ENCODE data around the gene IFTAP. TPM values are rescaled to one million over a fixed set of nuclear protein-coding genes. Genes with fewer than 3 reads are reported as not detected.

IFTAP gene
- total RNA-seq, 1 experiment from 2014 or later, result 19.9 TPM

DNA sequence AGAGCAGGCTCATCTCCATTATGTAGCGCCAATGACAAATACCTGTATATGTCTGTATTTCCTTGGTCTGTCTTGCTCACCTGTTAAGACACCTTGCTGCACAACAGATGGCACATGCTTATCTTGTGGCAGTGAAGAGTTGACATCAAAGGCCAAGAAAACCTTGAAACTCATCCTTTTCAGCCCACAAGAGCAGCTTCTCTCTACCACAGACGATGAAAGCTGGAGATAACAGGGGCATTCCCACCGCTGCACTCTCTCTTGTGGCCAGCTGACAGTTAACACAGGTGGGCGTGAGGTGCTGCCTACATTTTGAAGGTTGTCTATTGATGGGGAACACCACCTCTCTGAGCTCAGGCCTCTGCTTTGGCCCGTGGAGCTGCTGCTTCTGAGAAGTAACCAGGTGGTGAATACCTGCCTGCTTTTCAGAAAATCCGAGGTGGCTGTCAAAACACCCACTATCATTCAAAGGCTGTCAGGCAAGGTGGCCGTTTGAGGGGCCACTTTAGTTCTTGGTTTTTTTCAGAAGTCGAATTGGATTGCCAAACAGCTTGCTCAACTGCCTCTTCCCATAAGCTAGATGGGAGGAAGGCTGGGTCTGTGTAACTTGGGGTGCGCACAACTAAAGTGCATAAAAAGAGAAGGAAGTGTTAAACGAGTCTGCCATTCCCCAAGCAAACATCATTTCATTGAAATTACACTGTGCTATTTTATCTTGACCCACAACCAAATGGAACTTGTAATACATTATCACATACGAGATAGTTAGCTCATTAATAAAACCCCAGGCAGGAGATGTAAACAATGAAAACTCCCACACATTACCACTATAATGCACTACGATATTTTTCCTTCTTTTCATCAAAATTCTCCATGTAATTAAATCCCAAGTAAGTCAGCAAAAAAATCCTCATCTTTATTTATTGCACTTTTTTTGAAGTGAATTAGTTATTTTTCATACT is 90.8 kb downstream of the IFTAP start:
- H2BK12ac ChIP-seq (ENCODE audit: insufficient read length, low read depth, low read length), result no peak overlapping the region
- no peak for DNase-seq
- no peak overlapping the region for H2BK120ac ChIP-seq (ENCODE audit: low read depth, low read length, poor library complexity, severe bottlenecking)
- no peak overlapping the region for H3K4me2 ChIP-seq (ENCODE audit: insufficient read depth, insufficient read length, low read length)
- no peak overlapping the region for H2BK20ac ChIP-seq (ENCODE audit: low read depth, low read length, poor library complexity, severe bottlenecking)
- WGBS (ENCODE audit: extremely low coverage, insufficient read length, low lambda C conversion rate), result no CpG with 5 or more reads among the region's 12 CpGs
- no peaks in the 10 kb centered on the region for H3K27me3 ChIP-seq (ENCODE audit: insufficient read depth, low read length)
- no peak overlapping the region for H3K14ac ChIP-seq (ENCODE audit: insufficient read depth, low read length)
- H2BK5ac ChIP-seq (ENCODE audit: insufficient read length, low read length), result no peak overlapping the region
- Mint-ChIP-seq H3K36me3 (ENCODE audit: insufficient read depth in 1 of 3, low read depth in 3 of 3) (no peaks in the 10 kb centered on the region), H3K27me3 (ENCODE audit: low read depth) (peaks cover 6% of the 10 kb centered on the region), H3K9me3 (no peaks in the 10 kb centered on the region), H3K27ac (no peak overlapping the region), H3K4me1 (no peaks in the 10 kb centered on the region), H3K4me3 (no peak overlapping the region)
- H4K8ac ChIP-seq (replicated peaks; ENCODE audit: insufficient read length, low read depth, low read length), result no peak overlapping the region
- no peak overlapping the region for H3K23ac ChIP-seq (ENCODE audit: insufficient read length, low read depth, low read length)
- no peak overlapping the region for H3T11ph ChIP-seq (ENCODE audit: low read length)
- no peaks in the 10 kb centered on the region for H3K79me2 ChIP-seq (ENCODE audit: insufficient read depth, low read length)
- no peaks in the 10 kb centered on the region for H3K9me3 ChIP-seq (ENCODE audit: control insufficient read depth, low read depth, low read length)
- no peak overlapping the region for H3K9ac ChIP-seq (ENCODE audit: extremely low read depth, insufficient read length, low read length)
- no peak overlapping the region for H3K27ac ChIP-seq (ENCODE audit: insufficient read length, low read depth, low read length)
- no peak overlapping the region for H4K5ac ChIP-seq (ENCODE audit: insufficient read length, low read depth, low read length)
- no peak overlapping the region for H3K4ac ChIP-seq (ENCODE audit: low read depth, low read length)
- no peaks in the 10 kb centered on the region for H4K20me1 ChIP-seq (ENCODE audit: control insufficient read depth, insufficient read depth, insufficient read length)
- no peak overlapping the region for H4K91ac ChIP-seq (ENCODE audit: insufficient read length, low read depth, low read length)
- TF ChIP-seq, protein P1, sequence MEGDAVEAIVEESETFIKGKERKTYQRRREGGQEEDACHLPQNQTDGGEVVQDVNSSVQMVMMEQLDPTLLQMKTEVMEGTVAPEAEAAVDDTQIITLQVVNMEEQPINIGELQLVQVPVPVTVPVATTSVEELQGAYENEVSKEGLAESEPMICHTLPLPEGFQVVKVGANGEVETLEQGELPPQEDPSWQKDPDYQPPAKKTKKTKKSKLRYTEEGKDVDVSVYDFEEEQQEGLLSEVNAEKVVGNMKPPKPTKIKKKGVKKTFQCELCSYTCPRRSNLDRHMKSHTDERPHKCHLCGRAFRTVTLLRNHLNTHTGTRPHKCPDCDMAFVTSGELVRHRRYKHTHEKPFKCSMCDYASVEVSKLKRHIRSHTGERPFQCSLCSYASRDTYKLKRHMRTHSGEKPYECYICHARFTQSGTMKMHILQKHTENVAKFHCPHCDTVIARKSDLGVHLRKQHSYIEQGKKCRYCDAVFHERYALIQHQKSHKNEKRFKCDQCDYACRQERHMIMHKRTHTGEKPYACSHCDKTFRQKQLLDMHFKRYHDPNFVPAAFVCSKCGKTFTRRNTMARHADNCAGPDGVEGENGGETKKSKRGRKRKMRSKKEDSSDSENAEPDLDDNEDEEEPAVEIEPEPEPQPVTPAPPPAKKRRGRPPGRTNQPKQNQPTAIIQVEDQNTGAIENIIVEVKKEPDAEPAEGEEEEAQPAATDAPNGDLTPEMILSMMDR (conservative IDR thresholded peaks at IDR 0.05), result no peak
- no peaks in the 10 kb centered on the region for H3K79me1 ChIP-seq (ENCODE audit: insufficient read depth, low read depth, low read length, poor library complexity, severe bottlenecking)
- H3K23me2 ChIP-seq (ENCODE audit: insufficient read length, low read depth, low read length, poor library complexity, severe bottlenecking), result no peaks in the 10 kb centered on the region
- no peaks in the 10 kb centered on the region for H3K4me1 ChIP-seq (ENCODE audit: insufficient read depth, low read length)
- no peak overlapping the region for H2AK5ac ChIP-seq (ENCODE audit: insufficient read length, low read length)
- no peak overlapping the region for H3K18ac ChIP-seq (ENCODE audit: insufficient read length, low read depth, low read length)
- H2AFZ ChIP-seq (ENCODE audit: low read length), result no peak overlapping the region
- H2BK15ac ChIP-seq (ENCODE audit: low read depth, low read length), result no peak overlapping the region
- H3K56ac ChIP-seq (ENCODE audit: insufficient read length, low read depth, low read length), result no peak overlapping the region

Measured in H9 (cell line).